HEK293 (cell line): ENCODE measurements around the gene RAB24.

Experiments
- CTCF ChIA-PET: fragments of 350-600 bp; formaldehyde crosslinking; extraction: SDS; loops from one replicate; lab custom pipeline; 2021; ENCODE audit warnings: antibody characterized with exemption; lab: Yijun Ruan, JAX
- POLR2A ChIA-PET: fragments of 300-600 bp; formaldehyde crosslinking; extraction: SDS; loops from one replicate; lab custom pipeline; 2020; ENCODE audit warnings: antibody characterized with exemption, inconsistent platforms; lab: Yijun Ruan, JAX
- H3K27ac ChIP-seq: fragments of 200-500 bp; sonication (Bioruptor generic); 2 replicates; pipeline ENCODE4 v1.5.1; 2014; ENCODE audit warnings: low read depth, low read length, control low read depth, inconsistent platforms; ENCODE audit errors: extremely low read depth
- H3K36me3 ChIP-seq, 2 experiments: fragments of 200-500 bp in 1 of 2; sonication (Bioruptor generic) in 1 of 2; 1 replicate in 1 of 2; 2 replicates in 1 of 2; pipeline ENCODE4 v1.5.1; 2014 to 2017; ENCODE audit warnings: inconsistent platforms in 2 of 2, low read length in 2 of 2; ENCODE audit not compliant: control insufficient read depth in 2 of 2, insufficient read depth in 1 of 2
- H3K4me1 ChIP-seq: fragments of 200-500 bp; sonication (Bioruptor generic); 2 replicates; pipeline ENCODE4 v1.5.1; 2014; ENCODE audit warnings: mild to moderate bottlenecking, low read length, inconsistent platforms; ENCODE audit not compliant: control insufficient read depth, insufficient read depth
- H3K4me3 ChIP-seq: 2 replicates; pipeline ENCODE4 v1.5.1; 2011; ENCODE audit warnings: low read depth, mild to moderate bottlenecking, control low read depth, low read length, moderate library complexity
- H3K9me3 ChIP-seq: fragments of 200-500 bp; sonication (Bioruptor generic); 2 replicates; pipeline ENCODE4 v1.5.1; 2014; ENCODE audit warnings: low read depth, low read length, inconsistent platforms; ENCODE audit not compliant: control insufficient read depth, insufficient read depth
- KLF16 ChIP-seq: fragments of 450-650 bp; formaldehyde crosslinking; IDR thresholded peaks from 2 replicates; pipeline ENCODE4 v1.5.1; 2017; ENCODE audit warnings: missing biosample characterization, missing genetic modification characterization
- KLF7 ChIP-seq: fragments of 450-650 bp; formaldehyde crosslinking; IDR thresholded peaks from 2 replicates; pipeline ENCODE4 v1.5.1; 2016; ENCODE audit warnings: missing biosample characterization, missing genetic modification characterization, borderline replicate concordance
- ZBTB11 ChIP-seq: fragments of 450-650 bp; formaldehyde crosslinking; conservative IDR thresholded peaks from 2 replicates; pipeline ENCODE4 v1.5.1; 2016; ENCODE audit warnings: low read depth, missing biosample characterization, missing genetic modification characterization
- ZBTB26 ChIP-seq: fragments of 450-650 bp; formaldehyde crosslinking; optimal IDR thresholded peaks from 2 replicates; pipeline ENCODE3; 2016; ENCODE audit warnings: missing biosample characterization, mild to moderate bottlenecking, missing genetic modification characterization
- ZBTB7A ChIP-seq: fragments of 450-650 bp; formaldehyde crosslinking; IDR thresholded peaks from 2 replicates; pipeline ENCODE4 v1.5.1; 2016; ENCODE audit warnings: low read depth, missing biosample characterization, missing genetic modification characterization
- ZFP37 ChIP-seq: fragments of 450-650 bp; formaldehyde crosslinking; IDR thresholded peaks from 2 replicates; pipeline ENCODE4 v1.5.1; 2016; ENCODE audit warnings: missing biosample characterization, missing genetic modification characterization
- ZNF221 ChIP-seq: fragments of 450-650 bp; formaldehyde crosslinking; IDR thresholded peaks from 2 replicates; pipeline ENCODE4 v1.5.1; 2017; ENCODE audit warnings: missing biosample characterization, missing genetic modification characterization, borderline replicate concordance
- ZNF23 ChIP-seq: fragments of 450-650 bp; formaldehyde crosslinking; IDR thresholded peaks from 2 replicates; pipeline ENCODE4 v1.5.1; 2016; ENCODE audit warnings: missing biosample characterization, missing genetic modification characterization, borderline replicate concordance
- ZNF24 ChIP-seq: fragments of 450-650 bp; formaldehyde crosslinking; IDR thresholded peaks from 2 replicates; pipeline ENCODE4 v1.5.1; 2016; ENCODE audit warnings: missing biosample characterization, missing genetic modification characterization
- ZNF404 ChIP-seq: fragments of 450-650 bp; formaldehyde crosslinking; IDR thresholded peaks from 2 replicates; pipeline ENCODE4 v1.5.1; 2017; ENCODE audit warnings: missing biosample characterization, missing genetic modification characterization
- ZNF621 ChIP-seq: fragments of 450-650 bp; formaldehyde crosslinking; IDR thresholded peaks from 2 replicates; pipeline ENCODE4 v1.5.1; 2017; ENCODE audit warnings: missing biosample characterization, missing genetic modification characterization
- ZNF747 ChIP-seq: fragments of 450-650 bp; formaldehyde crosslinking; IDR thresholded peaks from 2 replicates; pipeline ENCODE4 v1.5.1; 2016; ENCODE audit warnings: missing biosample characterization, missing genetic modification characterization
- TF ChIP-seq, protein P1 (sequence below): fragments of 450-650 bp; formaldehyde crosslinking; IDR thresholded peaks from 2 replicates; pipeline ENCODE4 v1.5.1; 2016; ENCODE audit warnings: missing biosample characterization, missing genetic modification characterization
- TF ChIP-seq, protein P2 (sequence below): fragments of 450-650 bp; formaldehyde crosslinking; IDR thresholded peaks from 2 replicates; pipeline ENCODE4 v1.5.1; 2016; ENCODE audit warnings: missing biosample characterization, missing genetic modification characterization, low read depth

Gene RAB24

DNA sequence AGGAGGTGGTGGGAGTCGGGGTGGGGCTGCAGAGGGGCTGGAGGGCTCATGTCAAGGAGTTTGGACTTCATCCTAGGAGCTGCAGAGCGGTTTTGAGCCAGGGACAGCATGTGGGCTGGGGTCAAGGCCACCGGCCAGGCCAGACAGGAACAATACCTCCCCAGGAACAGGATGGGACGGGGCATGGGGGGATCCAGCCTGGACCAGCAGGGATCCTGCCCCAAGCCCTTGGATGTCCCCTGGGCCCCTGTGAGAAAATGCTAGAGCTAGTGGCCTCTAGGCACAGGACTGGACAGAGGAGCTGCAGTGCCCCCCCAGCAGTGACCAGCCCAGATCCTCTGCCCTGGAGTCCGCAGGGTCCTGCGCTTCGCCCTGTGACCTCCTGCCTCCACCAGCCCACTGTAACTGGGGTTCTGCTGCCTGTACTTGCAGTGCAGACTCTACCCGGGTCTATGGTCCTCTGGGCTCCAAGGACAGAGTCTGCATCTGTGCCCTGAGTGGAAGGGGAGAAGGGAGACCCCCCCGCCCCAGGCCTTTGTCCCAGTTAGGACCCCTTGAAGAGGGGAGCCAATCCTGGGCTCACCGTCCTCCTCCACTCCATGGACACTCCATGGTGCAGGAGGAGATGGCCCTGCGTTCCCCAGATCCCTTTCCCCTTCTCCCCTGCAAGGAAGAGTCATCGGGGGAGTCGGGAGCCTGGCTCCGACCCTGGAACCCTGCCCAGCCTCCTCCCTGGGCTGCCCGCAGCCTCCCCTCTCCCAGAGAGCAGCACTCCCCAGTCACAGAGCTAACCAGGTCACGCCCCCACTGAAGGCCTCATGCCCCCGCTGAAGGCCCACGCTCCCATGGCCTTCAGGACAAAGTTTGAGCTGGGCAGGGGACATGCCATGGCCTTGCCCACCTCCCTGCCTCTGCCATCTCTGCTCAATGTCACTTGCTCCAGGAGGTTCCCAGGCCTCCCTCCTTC is 11.1 kb upstream of the RAB24 start:
- peaks cover 5% of the 10 kb centered on the region for H3K4me1 ChIP-seq
- TF ChIP-seq ZNF23 (tag by site-specific recombination) (no peak), ZBTB7A (tag by site-specific recombination) (no peak), ZNF221 (tag by site-specific recombination) (no peak), ZBTB26 (tag by site-specific recombination) (no peak), ZNF621 (tag by site-specific recombination) (no peak), ZNF747 (tag by site-specific recombination) (no peak), KLF16 (tag by site-specific recombination) (no peak), KLF7 (tag by site-specific recombination) (no peak), ZBTB11 (tag by site-specific recombination) (no peak), ZFP37 (tag by site-specific recombination) (no peak), ZNF24 (tag by site-specific recombination) (no peak), ZNF404 (tag by site-specific recombination) (no peak)
- TF ChIP-seq, protein P1, sequence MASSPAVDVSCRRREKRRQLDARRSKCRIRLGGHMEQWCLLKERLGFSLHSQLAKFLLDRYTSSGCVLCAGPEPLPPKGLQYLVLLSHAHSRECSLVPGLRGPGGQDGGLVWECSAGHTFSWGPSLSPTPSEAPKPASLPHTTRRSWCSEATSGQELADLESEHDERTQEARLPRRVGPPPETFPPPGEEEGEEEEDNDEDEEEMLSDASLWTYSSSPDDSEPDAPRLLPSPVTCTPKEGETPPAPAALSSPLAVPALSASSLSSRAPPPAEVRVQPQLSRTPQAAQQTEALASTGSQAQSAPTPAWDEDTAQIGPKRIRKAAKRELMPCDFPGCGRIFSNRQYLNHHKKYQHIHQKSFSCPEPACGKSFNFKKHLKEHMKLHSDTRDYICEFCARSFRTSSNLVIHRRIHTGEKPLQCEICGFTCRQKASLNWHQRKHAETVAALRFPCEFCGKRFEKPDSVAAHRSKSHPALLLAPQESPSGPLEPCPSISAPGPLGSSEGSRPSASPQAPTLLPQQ (tag by site-specific recombination): no peak
- TF ChIP-seq, protein P2, sequence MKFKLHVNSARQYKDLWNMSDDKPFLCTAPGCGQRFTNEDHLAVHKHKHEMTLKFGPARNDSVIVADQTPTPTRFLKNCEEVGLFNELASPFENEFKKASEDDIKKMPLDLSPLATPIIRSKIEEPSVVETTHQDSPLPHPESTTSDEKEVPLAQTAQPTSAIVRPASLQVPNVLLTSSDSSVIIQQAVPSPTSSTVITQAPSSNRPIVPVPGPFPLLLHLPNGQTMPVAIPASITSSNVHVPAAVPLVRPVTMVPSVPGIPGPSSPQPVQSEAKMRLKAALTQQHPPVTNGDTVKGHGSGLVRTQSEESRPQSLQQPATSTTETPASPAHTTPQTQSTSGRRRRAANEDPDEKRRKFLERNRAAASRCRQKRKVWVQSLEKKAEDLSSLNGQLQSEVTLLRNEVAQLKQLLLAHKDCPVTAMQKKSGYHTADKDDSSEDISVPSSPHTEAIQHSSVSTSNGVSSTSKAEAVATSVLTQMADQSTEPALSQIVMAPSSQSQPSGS: no peak
- no peak overlapping the region for H3K27ac ChIP-seq
- H3K9me3 ChIP-seq: no peaks in the 10 kb centered on the region
- POLR2A ChIA-PET: interaction anchor here (0.5 kb wide), 1 partner anchor 217 kb away, joined by 4 read pairs; no protein-coding TSS in a partner anchor
- no peak overlapping the region for H3K4me3 ChIP-seq
- H3K36me3 ChIP-seq: peaks cover 0 to 10% of the 10 kb centered on the region in 2 experiments; a peak in 1 of 3 replicates
- CTCF ChIA-PET: interaction anchor here (0.6 to 1.4 kb wide), 2 partner anchors 88 to 186 kb away, joined by 3 to 8 read pairs; no protein-coding TSS in a partner anchor
